Measurements from ENCODE around the gene IP6K1. TPM values are rescaled to one million over a fixed set of nuclear protein-coding genes. Genes with fewer than 3 reads are reported as not detected.
"Not testable (repeated sequence)": the region's sequence is repeated elsewhere in the genome, so short reads cannot be mapped to it uniquely, and the experiment has no call there.

Gene IP6K1
- total RNA-seq, 1 experiment from 2014 or later: 42.2 TPM

GRCh38 chr3:49686346-49686745 is 100.0 kb downstream of the IP6K1 start:
- H3K27me3 Mint-ChIP-seq (ENCODE audit: low read depth); H3K79me2 ChIP-seq (ENCODE audit: insufficient read depth, low read length); H2BK12ac ChIP-seq (ENCODE audit: insufficient read length, low read depth, low read length); H3K9ac ChIP-seq (ENCODE audit: extremely low read depth, insufficient read length, low read length); H4K8ac ChIP-seq (replicated peaks; ENCODE audit: insufficient read length, low read depth, low read length); H3K23ac ChIP-seq (ENCODE audit: insufficient read length, low read depth, low read length); H3K79me1 ChIP-seq (ENCODE audit: insufficient read depth, low read depth, low read length, poor library complexity, severe bottlenecking); H2AFZ ChIP-seq (ENCODE audit: low read length); H3K56ac ChIP-seq (ENCODE audit: insufficient read length, low read depth, low read length); H4K91ac ChIP-seq (ENCODE audit: insufficient read length, low read depth, low read length); H3K4ac ChIP-seq (ENCODE audit: low read depth, low read length); H2AK5ac ChIP-seq (ENCODE audit: insufficient read length, low read length); H4K20me1 ChIP-seq (ENCODE audit: control insufficient read depth, insufficient read depth, insufficient read length); H2BK5ac ChIP-seq (ENCODE audit: insufficient read length, low read length); H3K27ac ChIP-seq (ENCODE audit: insufficient read length, low read depth, low read length); H2BK120ac ChIP-seq (ENCODE audit: low read depth, low read length, poor library complexity, severe bottlenecking); H2BK15ac ChIP-seq (ENCODE audit: low read depth, low read length); H3K14ac ChIP-seq (ENCODE audit: insufficient read depth, low read length); H3K18ac ChIP-seq (ENCODE audit: insufficient read length, low read depth, low read length); H3K9me3 Mint-ChIP-seq; H4K5ac ChIP-seq (ENCODE audit: insufficient read length, low read depth, low read length); H2BK20ac ChIP-seq (ENCODE audit: low read depth, low read length, poor library complexity, severe bottlenecking); H3K23me2 ChIP-seq (ENCODE audit: insufficient read length, low read depth, low read length, poor library complexity, severe bottlenecking); H3K9me3 ChIP-seq (ENCODE audit: control insufficient read depth, low read depth, low read length); H3T11ph ChIP-seq (ENCODE audit: low read length); H3K4me1 ChIP-seq (ENCODE audit: insufficient read depth, low read length); H3K27me3 ChIP-seq (ENCODE audit: insufficient read depth, low read length): not testable (repeated sequence)
- no CpG with 5 or more reads among the region's 29 CpGs for WGBS (ENCODE audit: extremely low coverage, insufficient read length, low lambda C conversion rate)
- peak; percentile 94 for DNase-seq
- peak overlapping the region in 1 of 3 experiments; percentile 91; a peak in 2 of 7 replicates for H3K27ac Mint-ChIP-seq
- H3K4me2 ChIP-seq (ENCODE audit: insufficient read depth, insufficient read length, low read length): peak overlapping the region; percentile 24
- 0 out of 3 replicates have a peak, but pooled peaks have one; percentile 9 for TF ChIP-seq CTCF (conservative IDR thresholded peaks at IDR 0.05)
- peaks cover 11 to 32% (median 26%) of the 10 kb centered on the region in 3 experiments; a peak in 6 of 7 replicates for H3K36me3 Mint-ChIP-seq (ENCODE audit: insufficient read depth in 1 of 3, low read depth in 3 of 3)
- peaks cover 20 to 30% of the 10 kb centered on the region in 2 experiments for H3K4me1 Mint-ChIP-seq
- peak overlapping the region; percentile 74 to 86 for H3K4me3 Mint-ChIP-seq

GRCh38 chr3:49685846-49686245 is 100.5 kb downstream of the IP6K1 start:
- Mint-ChIP-seq H3K4me3 (peak overlapping the region; percentile 74 to 86; a peak in 4 of 5 replicates), H3K36me3 (ENCODE audit: insufficient read depth in 1 of 3, low read depth in 3 of 3) (peaks cover 11 to 32% (median 28%) of the 10 kb centered on the region in 3 experiments; a peak in 6 of 7 replicates), H3K4me1 (peaks cover 20 to 30% of the 10 kb centered on the region in 2 experiments)
- H3K79me2 ChIP-seq (ENCODE audit: insufficient read depth, low read length); H3K9me3 Mint-ChIP-seq; H2BK5ac ChIP-seq (ENCODE audit: insufficient read length, low read length); H2BK120ac ChIP-seq (ENCODE audit: low read depth, low read length, poor library complexity, severe bottlenecking); H4K5ac ChIP-seq (ENCODE audit: insufficient read length, low read depth, low read length); H3K4me1 ChIP-seq (ENCODE audit: insufficient read depth, low read length); H3K14ac ChIP-seq (ENCODE audit: insufficient read depth, low read length); H3K56ac ChIP-seq (ENCODE audit: insufficient read length, low read depth, low read length); H3T11ph ChIP-seq (ENCODE audit: low read length); H3K4ac ChIP-seq (ENCODE audit: low read depth, low read length); H3K27ac ChIP-seq (ENCODE audit: insufficient read length, low read depth, low read length); H3K23me2 ChIP-seq (ENCODE audit: insufficient read length, low read depth, low read length, poor library complexity, severe bottlenecking); H3K27me3 Mint-ChIP-seq (ENCODE audit: low read depth); H4K20me1 ChIP-seq (ENCODE audit: control insufficient read depth, insufficient read depth, insufficient read length); H2AK5ac ChIP-seq (ENCODE audit: insufficient read length, low read length); H2BK12ac ChIP-seq (ENCODE audit: insufficient read length, low read depth, low read length); DNase-seq; H3K18ac ChIP-seq (ENCODE audit: insufficient read length, low read depth, low read length); H2BK15ac ChIP-seq (ENCODE audit: low read depth, low read length); H3K27me3 ChIP-seq (ENCODE audit: insufficient read depth, low read length); H3K27ac Mint-ChIP-seq; H3K9ac ChIP-seq (ENCODE audit: extremely low read depth, insufficient read length, low read length); H2AFZ ChIP-seq (ENCODE audit: low read length); H4K8ac ChIP-seq (replicated peaks; ENCODE audit: insufficient read length, low read depth, low read length); H3K23ac ChIP-seq (ENCODE audit: insufficient read length, low read depth, low read length); H4K91ac ChIP-seq (ENCODE audit: insufficient read length, low read depth, low read length); H3K9me3 ChIP-seq (ENCODE audit: control insufficient read depth, low read depth, low read length); H3K79me1 ChIP-seq (ENCODE audit: insufficient read depth, low read depth, low read length, poor library complexity, severe bottlenecking); H2BK20ac ChIP-seq (ENCODE audit: low read depth, low read length, poor library complexity, severe bottlenecking): not testable (repeated sequence)
- WGBS (ENCODE audit: extremely low coverage, insufficient read length, low lambda C conversion rate): no CpG with 5 or more reads among the region's 36 CpGs
- peak overlapping the region; percentile 24 for H3K4me2 ChIP-seq (ENCODE audit: insufficient read depth, insufficient read length, low read length)
